H1 (cell line): ENCODE results near the gene KLHL35. TPM values are rescaled to one million over a fixed set of nuclear protein-coding genes. Genes with fewer than 3 reads are reported as not detected.

Source experiments
- CTCF ChIA-PET: fragments of 300-600 bp; sonication (Branson Sonifier 250); formaldehyde crosslinking; loops from one replicate; lab custom pipeline; 2021; ENCODE audit not compliant: partially characterized antibody; lab: Charles Lee
- POLR2A ChIA-PET: fragments of 300-600 bp; sonication (Branson Sonifier 250); formaldehyde crosslinking; loops from one replicate; lab custom pipeline; 2021; ENCODE audit warnings: inconsistent platforms; ENCODE audit not compliant: partially characterized antibody; lab: Charles Lee
- DNase-seq, 2 experiments: peaks; one replicate each; pipeline versions ENCODE4 v3.0.0 to v3.0.0-alpha.2; 2010 to 2022; ENCODE audit warnings: low spot score in 2 of 2, low read depth in 1 of 2, mixed read lengths in 1 of 2
- FAIRE-seq: peaks from 2 replicates; lab custom pipeline; 2011; peaks lifted over from hg19 to GRCh38; lab: Jason Lieb, UNC
- H2AFZ ChIP-seq: 2 replicates; pipeline ENCODE4 v1.8.1; 2012; ENCODE audit warnings: low read length, inconsistent platforms
- H2AK5ac ChIP-seq: 2 replicates; pipeline ENCODE4 v1.6.1; 2013; ENCODE audit warnings: low read depth, low read length
- H2BK120ac ChIP-seq: replicated peaks from 2 replicates; pipeline ENCODE3; 2013; ENCODE audit warnings: low read depth, low read length, inconsistent platforms
- H2BK12ac ChIP-seq: 2 replicates; pipeline ENCODE4 v1.6.1; 2013; ENCODE audit warnings: low read depth, low read length
- H2BK15ac ChIP-seq: 2 replicates; pipeline ENCODE4 v1.6.1; 2013; ENCODE audit warnings: low read length
- H2BK20ac ChIP-seq: 2 replicates; pipeline ENCODE4 v1.6.1; 2013; ENCODE audit warnings: low read length
- H2BK5ac ChIP-seq: 2 replicates; pipeline ENCODE4 v1.6.1; 2013; ENCODE audit warnings: low read depth, low read length
- H3K14ac ChIP-seq: 2 replicates; pipeline ENCODE4 v1.6.1; 2013; ENCODE audit warnings: inconsistent platforms; ENCODE audit not compliant: insufficient read length
- H3K18ac ChIP-seq: 2 replicates; pipeline ENCODE4 v1.6.1; 2013; ENCODE audit warnings: low read length; ENCODE audit errors: extremely low read depth
- H3K23ac ChIP-seq: 2 replicates; pipeline ENCODE4 v1.6.1; 2013; ENCODE audit warnings: inconsistent platforms; ENCODE audit not compliant: insufficient read length
- H3K23me2 ChIP-seq: 2 replicates; pipeline ENCODE4 v1.6.1; 2013; ENCODE audit warnings: low read depth, low read length
- H3K27ac ChIP-seq: 2 replicates; pipeline ENCODE4 v1.6.1; 2011; ENCODE audit warnings: low read depth, low read length, inconsistent platforms
- H3K27me3 ChIP-seq, 4 experiments: replicated peaks in 1 of 4; 1 replicate in 1 of 4; 2 replicates in 3 of 4; pipeline versions ENCODE4 v1.6.1 to v1.8.1; 2011 to 2013; ENCODE audit warnings: low read length in 3 of 4, mild to moderate bottlenecking in 3 of 4, inconsistent platforms in 2 of 4, mixed read lengths in 2 of 4, moderate library complexity in 1 of 4; ENCODE audit not compliant: control insufficient read depth in 3 of 4, insufficient read depth in 3 of 4; ENCODE audit errors: extremely low read depth in 1 of 4
- H3K36me3 ChIP-seq, 4 experiments: 2 replicates each; pipeline versions ENCODE4 v1.6.1 to v1.8.1; 2011 to 2013; ENCODE audit warnings: mild to moderate bottlenecking in 4 of 4, low read length in 3 of 4, moderate library complexity in 2 of 4, control low read depth in 1 of 4, inconsistent platforms in 1 of 4; ENCODE audit not compliant: insufficient read depth in 4 of 4, control insufficient read depth in 2 of 4
- H3K4ac ChIP-seq: replicated peaks from 2 replicates; pipeline ENCODE3; 2013; ENCODE audit warnings: low read length, low read depth, mixed read lengths, inconsistent platforms; ENCODE audit not compliant: insufficient read length
- H3K4me1 ChIP-seq, 4 experiments: replicated peaks in 1 of 4; 1 replicate in 1 of 4; 2 replicates in 3 of 4; pipeline versions ENCODE4 v1.6.1 to v1.8.1; 2011 to 2013; ENCODE audit warnings: low read length in 3 of 4, inconsistent platforms in 2 of 4, mixed read lengths in 1 of 4; ENCODE audit not compliant: insufficient read depth in 4 of 4, control insufficient read depth in 3 of 4
- H3K4me2 ChIP-seq, 2 experiments: 2 replicates each; pipeline versions ENCODE4 v1.6.1 to v1.8.1; 2011 to 2013; ENCODE audit warnings: low read depth in 2 of 2, low read length in 2 of 2, control low read depth in 1 of 2, inconsistent platforms in 1 of 2, mild to moderate bottlenecking in 1 of 2; ENCODE audit not compliant: insufficient read depth in 1 of 2
- H3K4me3 ChIP-seq, 4 experiments: fragments of 200-600, 300-600 bp in 1 of 4; sonication (generic), shearing (Covaris generic), sonication (Bioruptor Twin) in 1 of 4; 2 replicates each; pipeline versions ENCODE4 v1.5.1 to v1.8.1; 2011 to 2016; ENCODE audit warnings: low read length in 4 of 4, low read depth in 3 of 4, control low read depth in 2 of 4, inconsistent platforms in 2 of 4, mild to moderate bottlenecking in 2 of 4, mixed read lengths in 1 of 4, moderate library complexity in 1 of 4; ENCODE audit not compliant: insufficient read depth in 2 of 4; ENCODE audit errors: extremely low read depth in 1 of 4
- H3K56ac ChIP-seq: replicated peaks from 2 replicates; pipeline ENCODE3; 2013; ENCODE audit warnings: low read depth, mild to moderate bottlenecking, mixed read lengths, low read length, inconsistent platforms; ENCODE audit not compliant: insufficient read length
- H3K79me1 ChIP-seq: 2 replicates; pipeline ENCODE4 v1.6.1; 2013; ENCODE audit warnings: low read depth, low read length, control low read depth
- H3K79me2 ChIP-seq, 2 experiments: 2 replicates each; pipeline versions ENCODE4 v1.6.1 to v1.8.1; 2012 to 2013; ENCODE audit warnings: low read length in 2 of 2, mild to moderate bottlenecking in 2 of 2, inconsistent platforms in 1 of 2; ENCODE audit not compliant: insufficient read depth in 2 of 2, control insufficient read depth in 1 of 2
- H3K9ac ChIP-seq, 4 experiments: replicated peaks in 1 of 4; 1 replicate in 1 of 4; 2 replicates in 3 of 4; pipeline versions ENCODE4 v1.6.1 to v1.8.1; 2011 to 2013; ENCODE audit warnings: low read depth in 3 of 4, low read length in 3 of 4, control low read depth in 2 of 4, mild to moderate bottlenecking in 2 of 4, moderate library complexity in 2 of 4, inconsistent platforms in 1 of 4; ENCODE audit errors: extremely low read depth in 1 of 4
- H3K9me3 ChIP-seq, 2 experiments: 2 replicates each; pipeline versions ENCODE4 v1.6.1 to v1.8.1; 2012 to 2013; ENCODE audit warnings: mild to moderate bottlenecking in 2 of 2, moderate library complexity in 2 of 2, control low read depth in 1 of 2, inconsistent platforms in 1 of 2, low read depth in 1 of 2, low read length in 1 of 2, mixed read lengths in 1 of 2; ENCODE audit not compliant: insufficient read depth in 2 of 2
- H4K20me1 ChIP-seq, 2 experiments: replicated peaks in 1 of 2; 2 replicates each; pipeline versions ENCODE3 to v1.8.1; 2011 to 2013; ENCODE audit warnings: inconsistent platforms in 2 of 2, low read length in 2 of 2, mild to moderate bottlenecking in 1 of 2; ENCODE audit not compliant: insufficient read depth in 2 of 2, control insufficient read depth in 1 of 2
- H4K5ac ChIP-seq: 2 replicates; pipeline ENCODE4 v1.6.1; 2013; ENCODE audit warnings: low read length, low read depth, mixed read lengths, inconsistent platforms; ENCODE audit not compliant: insufficient read length
- H4K8ac ChIP-seq: 2 replicates; pipeline ENCODE4 v1.8.0; 2013; ENCODE audit warnings: mild to moderate bottlenecking, moderate library complexity, low read length, inconsistent platforms; ENCODE audit not compliant: insufficient read depth; ENCODE audit errors: extremely low read depth
- H4K91ac ChIP-seq: replicated peaks from 2 replicates; pipeline ENCODE3; 2013; ENCODE audit warnings: low read length, mixed read lengths, inconsistent platforms; ENCODE audit not compliant: insufficient read length
- BACH1 ChIP-seq: IDR thresholded peaks from 2 replicates; pipeline ENCODE4 v1.6.1; 2012; ENCODE audit warnings: low read length, improper control_type of control experiment
- CTBP2 ChIP-seq: IDR thresholded peaks from 2 replicates; pipeline ENCODE4 v1.7.0; 2011; ENCODE audit warnings: borderline replicate concordance, mild to moderate bottlenecking, moderate library complexity, mixed read lengths, low read length; ENCODE audit not compliant: insufficient read depth, insufficient read length
- GTF2F1 ChIP-seq: IDR thresholded peaks from 2 replicates; pipeline ENCODE4 v1.6.1; 2012; ENCODE audit warnings: low read depth, low read length, improper control_type of control experiment, borderline replicate concordance
- KDM4A ChIP-seq: IDR thresholded peaks from one replicate; pipeline ENCODE4 v1.7.1; 2012; ENCODE audit warnings: low read depth, mild to moderate bottlenecking, moderate library complexity, low read length, inconsistent platforms; ENCODE audit not compliant: severe bottlenecking
- RNF2 ChIP-seq: fragments of 200-900, 300-1000 bp; sonication (generic); IDR thresholded peaks from 2 replicates; pipeline ENCODE4 v1.7.1; 2016; ENCODE audit warnings: borderline replicate concordance, low read depth, mild to moderate bottlenecking, antibody characterized with exemption, low read length; ENCODE audit not compliant: poor library complexity, severe bottlenecking; ENCODE audit errors: missing control alignments
- SIN3A ChIP-seq, 2 experiments: IDR thresholded peaks in 1 of 2; conservative IDR thresholded peaks in 1 of 2; 2 replicates each; pipeline ENCODE4 v1.6.1; 2011 to 2012; ENCODE audit warnings: low read length in 2 of 2, improper control_type of control experiment in 1 of 2, low read depth in 1 of 2, mild to moderate bottlenecking in 1 of 2
- SUZ12 ChIP-seq: fragments of 200-600 bp; sonication (generic); IDR thresholded peaks from 2 replicates; pipeline ENCODE4 v1.6.1; 2012; ENCODE audit warnings: mild to moderate bottlenecking, inconsistent platforms, low read length, moderate library complexity, mixed read lengths
- TBP ChIP-seq: IDR thresholded peaks from 2 replicates; pipeline ENCODE4 v1.6.1; 2011; ENCODE audit warnings: low read depth, low read length, improper control_type of control experiment
- WGBS, 2 experiments: shearing (Covaris generic) in 1 of 2; methylation state at CpG; one replicate each; pipeline versions ENCODE4 v1.1.6 to v1.1.7; 2013 to 2015; ENCODE audit warnings: low lambda C conversion rate in 2 of 2, mixed read lengths in 2 of 2, inconsistent platforms in 1 of 2, low coverage in 1 of 2, missing lambda C conversion rate in 1 of 2; ENCODE audit not compliant: insufficient replicate concordance in 2 of 2, insufficient coverage in 1 of 2, insufficient read length in 1 of 2; ENCODE audit errors: extremely low coverage in 1 of 2, missing lambda C conversion rate in 1 of 2; 5-methylcytosine and 5-hydroxymethylcytosine counted together
- polyA plus RNA-seq, 7 experiments: library from polyadenylated mRNA; depleted of rRNA in 3 of 7; stranded (reverse) in 5 of 7; unstranded in 2 of 7; fragments of >200 nt in 5 of 7; fragments of 200-250 nt in 2 of 7; gene quantifications; 1 replicate in 5 of 7; 2 replicates in 1 of 7; 4 replicates in 1 of 7; pipeline versions ENCODE4 v1.2.1 to v1.2.3, GENCODE V29; 2011 to 2013; ENCODE audit warnings: missing spikeins in 2 of 7, mixed read lengths in 2 of 7
- total RNA-seq: library from RNA; stranded (reverse); fragmentation: NEBNext Ultra II Directional; extraction: Animal tissue kit (Norgen Biotek cat#: 25700); gene quantifications from 2 replicates; pipeline ENCODE4 v1.2.1, GENCODE V29; 2021
- TF ChIP-seq, protein P1 (sequence below): IDR thresholded peaks from 2 replicates; pipeline ENCODE4 v1.6.1; 2012; ENCODE audit warnings: inconsistent platforms

The KLHL35 gene
- total and polyA plus RNA-seq, 2 of the 8 experiments (the other 6 are each of a cell fraction or from before 2014, with no cell fraction given), result 0.35 to 0.41 TPM

DNA sequence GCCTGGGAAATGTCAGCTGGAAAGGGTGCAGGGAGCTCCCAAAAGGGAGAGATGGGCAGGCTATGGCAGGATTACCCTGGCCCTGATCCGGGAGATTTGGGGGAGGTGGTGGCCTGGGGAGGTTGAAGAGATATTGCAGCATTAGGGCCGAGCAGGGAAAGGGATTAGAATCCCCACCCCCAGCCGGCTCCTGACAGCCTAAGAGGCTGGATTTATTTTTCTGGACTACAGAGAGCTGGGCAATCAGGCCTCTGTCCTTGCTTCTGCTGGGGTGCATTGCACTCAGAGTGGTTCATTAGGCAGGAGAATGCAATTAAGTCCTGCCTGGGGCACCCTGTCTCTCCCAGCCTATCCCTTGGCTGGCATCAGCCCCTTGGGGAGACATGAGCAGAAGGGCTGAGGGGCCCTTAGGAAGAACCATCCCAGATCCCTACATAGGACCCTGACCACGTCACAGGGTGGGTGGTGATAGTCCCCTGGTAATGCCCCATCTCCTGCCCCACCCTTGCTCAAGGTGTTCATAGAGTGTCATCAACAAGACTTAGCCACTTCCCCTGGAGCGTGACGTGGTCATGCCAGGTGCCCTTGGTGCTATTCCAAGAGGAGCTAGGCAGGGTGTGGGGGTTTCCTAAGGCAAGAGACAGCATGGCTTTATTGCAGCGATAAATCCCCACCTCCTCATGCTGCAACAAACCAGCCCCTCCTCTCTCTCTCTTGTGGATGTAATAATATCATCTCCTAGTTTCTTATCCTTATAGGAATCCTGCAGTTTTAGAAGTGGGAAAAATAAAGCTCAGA lies 38.4 kb upstream of the KLHL35 start:
- Histone ChIP-seq H2AFZ (no peak overlapping the region), H3K18ac (no peak overlapping the region), H3K79me1 (no peaks in the 10 kb centered on the region), H3K4ac (no peak overlapping the region), H3K27me3 (no peaks in the 10 kb centered on the region), H3K9me3 (no peaks in the 10 kb centered on the region), H3K23me2 (no peaks in the 10 kb centered on the region), H3K9ac (no peak overlapping the region), H4K5ac (no peak overlapping the region), H3K23ac (no peak overlapping the region), H2AK5ac (no peak overlapping the region), H2BK120ac (no peak overlapping the region), H2BK15ac (no peak overlapping the region), H3K4me3 (no peak overlapping the region), H3K36me3 (no peaks in the 10 kb centered on the region), H3K56ac (no peak overlapping the region), H3K27ac (no peak overlapping the region), H3K4me2 (no peak overlapping the region), H3K14ac (no peak overlapping the region), H4K91ac (no peak overlapping the region), H2BK20ac (no peak overlapping the region), H4K20me1 (no peaks in the 10 kb centered on the region), H3K79me2 (no peaks in the 10 kb centered on the region), H3K4me1 (peaks cover 3 to 8% (median 4%) of the 10 kb centered on the region in 4 experiments; a peak in 5 of 7 replicates), H4K8ac (no peak overlapping the region), H2BK12ac (no peak overlapping the region), H2BK5ac (no peak overlapping the region)
- no peak for DNase-seq
- 86% methylated on average over 7 of the region's 7 CpGs; no CpG with 5 or more reads in 1 of the 2 experiments for WGBS, 2 experiments
- POLR2A ChIA-PET, result interaction anchor here (0.9 to 2.9 kb wide), 5 partner anchors 9 to 100 kb away, joined by 3 to 13 read pairs (median 4); partner anchors contain the start of gene RPS3
- TF ChIP-seq CTBP2 (no peak), SIN3A (conservative IDR thresholded peaks at IDR 0.05 in 1 of 2, IDR thresholded peaks at IDR 0.05 in 1 of 2; ENCODE audit: low read depth in 1 of 2, low read length in 2 of 2) (no peak), SUZ12 (no peak), RNF2 (no peak), BACH1 (no peak), KDM4A (no peak), GTF2F1 (no peak), TBP (no peak)
- TF ChIP-seq, protein P1, sequence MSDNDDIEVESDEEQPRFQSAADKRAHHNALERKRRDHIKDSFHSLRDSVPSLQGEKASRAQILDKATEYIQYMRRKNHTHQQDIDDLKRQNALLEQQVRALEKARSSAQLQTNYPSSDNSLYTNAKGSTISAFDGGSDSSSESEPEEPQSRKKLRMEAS, result no peak
- CTCF ChIA-PET, result interaction anchor here (0.6 to 31.5 kb wide), 10 partner anchors 9 to 76 kb away, joined by 3 to 603 read pairs (median 4); partner anchors contain the start of gene GDPD5
- no peak for FAIRE-seq
